Measurements from ENCODE around the gene CKAP2L.

DNA sequence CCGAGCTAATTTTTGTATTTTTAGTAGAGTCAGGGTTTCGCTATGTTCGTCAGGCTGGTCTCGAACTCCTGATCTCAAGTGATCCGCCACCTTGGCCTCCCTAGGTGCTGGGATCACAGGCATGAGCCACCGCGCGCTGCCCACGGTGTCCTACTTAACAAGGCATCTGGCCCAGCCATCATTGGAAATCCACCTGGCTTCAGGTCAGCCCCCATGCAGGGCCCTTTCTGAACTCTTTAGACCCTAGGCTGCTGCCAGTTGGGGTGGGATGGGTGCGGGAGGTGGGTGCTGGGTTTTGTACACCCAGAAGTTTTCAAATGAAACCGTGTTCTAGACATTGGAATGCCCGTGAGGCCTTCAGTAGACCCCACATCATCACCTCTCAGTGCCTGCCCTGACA, 70.2 kb downstream of the CKAP2L start:
- no peak for TF ChIP-seq POLR2A (conservative IDR thresholded peaks at IDR 0.05)
- TF ChIP-seq ZNF24 (IDR thresholded peaks at IDR 0.05), result no peak
- TF ChIP-seq, protein P1, sequence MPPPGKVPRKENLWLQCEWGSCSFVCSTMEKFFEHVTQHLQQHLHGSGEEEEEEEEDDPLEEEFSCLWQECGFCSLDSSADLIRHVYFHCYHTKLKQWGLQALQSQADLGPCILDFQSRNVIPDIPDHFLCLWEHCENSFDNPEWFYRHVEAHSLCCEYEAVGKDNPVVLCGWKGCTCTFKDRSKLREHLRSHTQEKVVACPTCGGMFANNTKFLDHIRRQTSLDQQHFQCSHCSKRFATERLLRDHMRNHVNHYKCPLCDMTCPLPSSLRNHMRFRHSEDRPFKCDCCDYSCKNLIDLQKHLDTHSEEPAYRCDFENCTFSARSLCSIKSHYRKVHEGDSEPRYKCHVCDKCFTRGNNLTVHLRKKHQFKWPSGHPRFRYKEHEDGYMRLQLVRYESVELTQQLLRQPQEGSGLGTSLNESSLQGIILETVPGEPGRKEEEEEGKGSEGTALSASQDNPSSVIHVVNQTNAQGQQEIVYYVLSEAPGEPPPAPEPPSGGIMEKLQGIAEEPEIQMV (tag; conservative IDR thresholded peaks at IDR 0.05; ENCODE audit: low read depth), result no peak
- TF ChIP-seq MAFK (IDR thresholded peaks at IDR 0.05; ENCODE audit: low read length), result no peak
- TF ChIP-seq MEF2A (IDR thresholded peaks at IDR 0.05; ENCODE audit: control insufficient read depth, low read depth, low read length), result no peak
- no peak for TF ChIP-seq MYNN (IDR thresholded peaks at IDR 0.05)
- no peak for TF ChIP-seq MYNN (CRISPR knock-in tag; IDR thresholded peaks at IDR 0.05)
- no peak for TF ChIP-seq C11orf30 (IDR thresholded peaks at IDR 0.05; ENCODE audit: low read depth)
- no peak for TF ChIP-seq ZC3H4 (CRISPR knock-in tag; IDR thresholded peaks at IDR 0.05; ENCODE audit: borderline replicate concordance)
- TF ChIP-seq, protein P2, sequence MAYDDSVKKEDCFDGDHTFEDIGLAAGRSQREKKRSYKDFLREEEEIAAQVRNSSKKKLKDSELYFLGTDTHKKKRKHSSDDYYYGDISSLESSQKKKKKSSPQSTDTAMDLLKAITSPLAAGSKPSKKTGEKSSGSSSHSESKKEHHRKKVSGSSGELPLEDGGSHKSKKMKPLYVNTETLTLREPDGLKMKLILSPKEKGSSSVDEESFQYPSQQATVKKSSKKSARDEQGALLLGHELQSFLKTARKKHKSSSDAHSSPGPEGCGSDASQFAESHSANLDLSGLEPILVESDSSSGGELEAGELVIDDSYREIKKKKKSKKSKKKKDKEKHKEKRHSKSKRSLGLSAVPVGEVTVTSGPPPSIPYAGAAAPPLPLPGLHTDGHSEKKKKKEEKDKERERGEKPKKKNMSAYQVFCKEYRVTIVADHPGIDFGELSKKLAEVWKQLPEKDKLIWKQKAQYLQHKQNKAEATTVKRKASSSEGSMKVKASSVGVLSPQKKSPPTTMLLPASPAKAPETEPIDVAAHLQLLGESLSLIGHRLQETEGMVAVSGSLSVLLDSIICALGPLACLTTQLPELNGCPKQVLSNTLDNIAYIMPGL (CRISPR knock-in tag; IDR thresholded peaks at IDR 0.05), result no peak
